HepG2 (cell line): ENCODE measurements around the gene TBL2. TPM values are rescaled to one million over a fixed set of nuclear protein-coding genes. Genes with fewer than 3 reads are reported as not detected.

Experiments used
- GATAD1 ChIP-seq: IDR thresholded peaks from 2 replicates; pipeline ENCODE4 v1.6.1; 2016; ENCODE audit warnings: missing genetic modification reagents, missing compliant biosample characterization
- HOXA9 ChIP-seq: sonication (generic); formaldehyde crosslinking; IDR thresholded peaks from 2 replicates; pipeline ENCODE4 v1.8.1; 2022; ENCODE audit warnings: missing genetic modification reagents, mild to moderate bottlenecking, moderate library complexity, borderline replicate concordance
- HOXD1 ChIP-seq: sonication (generic); formaldehyde crosslinking; IDR thresholded peaks from 2 replicates; pipeline ENCODE4 v1.5.0; 2020; ENCODE audit warnings: missing genetic modification reagents
- MAZ ChIP-seq, 2 experiments: sonication (generic) in 1 of 2; formaldehyde crosslinking in 1 of 2; IDR thresholded peaks; 2 replicates each; pipeline versions ENCODE4 v1.5.0 to v1.6.1; 2012 to 2020; ENCODE audit warnings: low read depth in 2 of 2, mild to moderate bottlenecking in 2 of 2, borderline replicate concordance in 1 of 2, improper control_type of control experiment in 1 of 2, low read length in 1 of 2, missing genetic modification reagents in 1 of 2, moderate library complexity in 1 of 2
- MXD4 ChIP-seq: IDR thresholded peaks from 2 replicates; pipeline ENCODE4 v1.6.1; 2016; ENCODE audit warnings: mild to moderate bottlenecking, missing biosample characterization, missing genetic modification reagents
- NBN ChIP-seq: fragments of 450-650 bp; conservative IDR thresholded peaks from 2 replicates; pipeline ENCODE4 v1.6.1; 2017
- NR2C2 ChIP-seq: sonication (generic); formaldehyde crosslinking; IDR thresholded peaks from 2 replicates; pipeline ENCODE4 v1.4.0; 2020; ENCODE audit warnings: missing genetic modification reagents, mild to moderate bottlenecking, moderate library complexity, borderline replicate concordance
- ONECUT2 ChIP-seq: sonication (generic); formaldehyde crosslinking; IDR thresholded peaks from 2 replicates; pipeline ENCODE4 v1.4.0; 2020; ENCODE audit warnings: missing genetic modification reagents
- PHF20 ChIP-seq: sonication (generic); formaldehyde crosslinking; IDR thresholded peaks from 2 replicates; pipeline ENCODE4 v1.5.0; 2020; ENCODE audit warnings: mild to moderate bottlenecking, missing genetic modification reagents
- RAD51 ChIP-seq: fragments of 450-650 bp; IDR thresholded peaks from 2 replicates; pipeline ENCODE4 v1.6.1; 2016; ENCODE audit warnings: borderline replicate concordance
- SETDB1 ChIP-seq: sonication (generic); formaldehyde crosslinking; IDR thresholded peaks from 2 replicates; pipeline ENCODE4 v1.5.1; 2020; ENCODE audit warnings: missing genetic modification reagents, mild to moderate bottlenecking, borderline replicate concordance
- SIN3A ChIP-seq: IDR thresholded peaks from 2 replicates; pipeline ENCODE4 v1.6.1; 2011; ENCODE audit warnings: low read depth, mild to moderate bottlenecking, control low read depth, low read length, borderline replicate concordance
- SIX1 ChIP-seq: sonication (generic); formaldehyde crosslinking; IDR thresholded peaks from 2 replicates; pipeline ENCODE4 v1.4.0; 2020; ENCODE audit warnings: missing genetic modification reagents, borderline replicate concordance
- SMAD3 ChIP-seq: sonication (generic); formaldehyde crosslinking; IDR thresholded peaks from 2 replicates; pipeline ENCODE4 v1.4.0; 2020; ENCODE audit warnings: missing genetic modification reagents
- SMC3 ChIP-seq: IDR thresholded peaks from 2 replicates; pipeline ENCODE4 v1.6.1; 2011; ENCODE audit warnings: low read length, improper control_type of control experiment
- TAF1 ChIP-seq: sonication (generic); formaldehyde crosslinking; IDR thresholded peaks from 2 replicates; pipeline ENCODE4 v1.4.0; 2020; ENCODE audit warnings: missing genetic modification reagents
- TRIM24 ChIP-seq: sonication (generic); formaldehyde crosslinking; IDR thresholded peaks from 2 replicates; pipeline ENCODE4 v1.8.0; 2022; ENCODE audit warnings: mild to moderate bottlenecking, missing genetic modification reagents
- ZNF234 ChIP-seq: sonication (generic); formaldehyde crosslinking; conservative IDR thresholded peaks from 2 replicates; pipeline ENCODE4 v1.5.1; 2020; ENCODE audit warnings: mild to moderate bottlenecking, missing genetic modification reagents
- ZNF235 ChIP-seq: sonication (generic); formaldehyde crosslinking; IDR thresholded peaks from 2 replicates; pipeline ENCODE4 v1.8.1; 2023; ENCODE audit warnings: mild to moderate bottlenecking, missing genetic modification reagents, borderline replicate concordance
- ZNF777 ChIP-seq: sonication (generic); formaldehyde crosslinking; IDR thresholded peaks from 2 replicates; pipeline ENCODE4 v1.4.0; 2020; ENCODE audit warnings: missing genetic modification reagents
- ZNF83 ChIP-seq: sonication (generic); formaldehyde crosslinking; IDR thresholded peaks from 2 replicates; pipeline ENCODE4 v1.4.0; 2020; ENCODE audit warnings: missing genetic modification reagents, mild to moderate bottlenecking, borderline replicate concordance
- ZNF850 ChIP-seq: sonication (generic); formaldehyde crosslinking; conservative IDR thresholded peaks from 2 replicates; pipeline ENCODE4 v1.9.0; 2021; ENCODE audit warnings: mild to moderate bottlenecking, missing genetic modification reagents
- ZSCAN25 ChIP-seq: sonication (generic); formaldehyde crosslinking; IDR thresholded peaks from 2 replicates; pipeline ENCODE4 v1.8.0; 2022; ENCODE audit warnings: mild to moderate bottlenecking, missing genetic modification reagents
- ZSCAN30 ChIP-seq: sonication (generic); formaldehyde crosslinking; IDR thresholded peaks from 2 replicates; pipeline ENCODE4 v1.5.0; 2020; ENCODE audit warnings: mild to moderate bottlenecking, missing genetic modification reagents
- polyA plus RNA-seq, 8 experiments: library from polyadenylated mRNA; depleted of rRNA in 3 of 8; stranded (reverse) in 7 of 8; unstranded in 1 of 8; fragments of >200 nt; fragmentation: Illumina TruSeq in 4 of 8; extraction: Trizol in 4 of 8; gene quantifications; 2 replicates each; pipeline versions ENCODE4 v1.2.1 to v1.2.3, GENCODE V29; 2011 to 2016; ENCODE audit warnings: low read depth in 4 of 8, missing spikeins in 1 of 8, mixed read lengths in 1 of 8; ENCODE audit not compliant: insufficient read depth in 1 of 8
- total RNA-seq, 5 experiments: library from RNA; depleted of rRNA; stranded (reverse); fragments of >200 nt; fragmentation: Illumina TruSeq; extraction: Trizol; gene quantifications; 2 replicates each; pipeline ENCODE4 v1.2.3, GENCODE V29; 2016; ENCODE audit warnings: low read depth in 1 of 5
- TF ChIP-seq, protein P1 (sequence below): sonication (generic); formaldehyde crosslinking; IDR thresholded peaks from 2 replicates; pipeline ENCODE4 v1.9.0; 2022; ENCODE audit warnings: low read depth, missing genetic modification reagents
- TF ChIP-seq, protein P2 (sequence below): sonication (generic); formaldehyde crosslinking; IDR thresholded peaks from 2 replicates; pipeline ENCODE4 v1.4.0; 2020; ENCODE audit warnings: missing genetic modification reagents; ENCODE audit errors: not compliant biosample characterization
- TF ChIP-seq, protein P3 (sequence below): sonication (generic); formaldehyde crosslinking; IDR thresholded peaks from 2 replicates; pipeline ENCODE4 v1.4.0; 2020; ENCODE audit warnings: mild to moderate bottlenecking, low read depth, missing genetic modification reagents

The TBL2 gene
- total and polyA plus RNA-seq, 2 of the 13 experiments (the other 11 are each of a cell fraction or from before 2014, with no cell fraction given), result 43.4 to 47.2 TPM

DNA sequence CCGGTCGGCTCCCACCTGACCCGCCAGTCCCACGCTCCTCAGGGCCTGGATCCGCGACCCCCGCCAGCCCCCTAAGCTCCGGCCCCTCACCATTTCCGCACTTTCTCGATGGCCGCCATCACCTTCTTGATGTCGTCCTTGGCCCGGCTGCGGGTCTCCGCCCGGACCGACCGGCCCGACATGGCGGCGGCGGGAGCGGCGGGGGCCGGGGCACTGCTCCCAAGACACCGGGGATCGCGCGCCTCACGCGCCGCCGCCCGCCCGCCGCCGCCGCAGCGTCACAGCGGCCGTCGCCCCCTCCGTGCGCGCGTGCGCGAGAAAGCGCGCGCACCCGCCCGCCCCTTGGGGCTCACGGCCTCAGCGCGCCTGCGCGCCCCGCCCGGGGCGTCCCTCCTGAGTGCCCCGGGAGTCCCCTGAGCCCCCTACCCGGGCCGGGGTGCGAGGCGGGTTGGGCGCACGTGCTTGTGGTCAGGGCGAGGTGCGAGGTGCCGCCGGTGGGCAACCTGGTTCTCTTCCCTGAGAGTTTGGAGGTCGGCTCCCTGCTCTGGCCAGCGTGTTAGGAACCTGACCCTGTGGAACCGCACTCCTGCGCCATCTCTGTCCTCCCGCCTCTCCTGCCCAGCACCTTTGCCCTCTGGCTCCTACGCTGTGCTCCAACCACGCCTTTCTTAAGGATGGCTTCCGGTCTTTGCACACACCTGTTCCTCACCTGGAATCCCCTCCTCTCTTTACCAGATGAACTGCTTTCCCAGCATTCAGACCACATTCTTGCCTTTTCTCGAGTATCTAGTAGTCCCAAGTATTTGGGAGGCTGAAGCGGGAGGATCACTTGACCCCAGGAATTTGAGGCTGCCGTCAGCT, 20.8 kb downstream of the TBL2 start, which contains the start of gene BCL7B (continued):
- no peak for TF ChIP-seq ZNF850 (CRISPR knock-in tag)
- peak; percentile 36; the same call in 1 of the 2 replicates for TF ChIP-seq TAF1 (CRISPR knock-in tag)
- TF ChIP-seq ZSCAN30, result 0 out of 2 replicates have a peak, but pooled peaks have one; percentile 70
- TF ChIP-seq PHF20 (CRISPR knock-in tag), result 0 out of 2 replicates have a peak, but pooled peaks have one; percentile 13
- peak; percentile 71; the same call in 1 of the 2 replicates for TF ChIP-seq HOXA9 (CRISPR knock-in tag)
- no peak for TF ChIP-seq MXD4 (CRISPR knock-in tag)
- no peak for TF ChIP-seq SMC3
- TF ChIP-seq SMAD3 (CRISPR knock-in tag), result no peak
- TF ChIP-seq SIN3A, result no peak
- TF ChIP-seq HOXD1 (CRISPR knock-in tag), result peak; percentile 79; the same call in 1 of the 2 replicates
- TF ChIP-seq SIX1 (CRISPR knock-in tag), result no peak
- TF ChIP-seq, protein P1, sequence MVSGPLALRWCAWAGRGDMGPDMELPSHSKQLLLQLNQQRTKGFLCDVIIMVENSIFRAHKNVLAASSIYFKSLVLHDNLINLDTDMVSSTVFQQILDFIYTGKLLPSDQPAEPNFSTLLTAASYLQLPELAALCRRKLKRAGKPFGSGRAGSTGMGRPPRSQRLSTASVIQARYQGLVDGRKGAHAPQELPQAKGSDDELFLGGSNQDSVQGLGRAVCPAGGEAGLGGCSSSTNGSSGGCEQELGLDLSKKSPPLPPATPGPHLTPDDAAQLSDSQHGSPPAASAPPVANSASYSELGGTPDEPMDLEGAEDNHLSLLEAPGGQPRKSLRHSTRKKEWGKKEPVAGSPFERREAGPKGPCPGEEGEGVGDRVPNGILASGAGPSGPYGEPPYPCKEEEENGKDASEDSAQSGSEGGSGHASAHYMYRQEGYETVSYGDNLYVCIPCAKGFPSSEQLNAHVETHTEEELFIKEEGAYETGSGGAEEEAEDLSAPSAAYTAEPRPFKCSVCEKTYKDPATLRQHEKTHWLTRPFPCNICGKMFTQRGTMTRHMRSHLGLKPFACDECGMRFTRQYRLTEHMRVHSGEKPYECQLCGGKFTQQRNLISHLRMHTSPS, result peak; percentile 60; the same call in 1 of the 2 replicates
- TF ChIP-seq ONECUT2 (CRISPR knock-in tag), result no peak; the same call in none of the 2 replicates
- TF ChIP-seq TRIM24, result no peak
- peak; percentile 32; the same call in 1 of the 2 replicates for TF ChIP-seq MAZ (IDR thresholded peaks at IDR 0.05; ENCODE audit: borderline replicate concordance, low read depth, low read length)
- peak; percentile 93 for TF ChIP-seq MAZ (CRISPR knock-in tag; IDR thresholded peaks at IDR 0.05; ENCODE audit: low read depth)
- TF ChIP-seq RAD51, result no peak
- no peak for TF ChIP-seq SETDB1 (CRISPR knock-in tag)
- TF ChIP-seq, protein P2, sequence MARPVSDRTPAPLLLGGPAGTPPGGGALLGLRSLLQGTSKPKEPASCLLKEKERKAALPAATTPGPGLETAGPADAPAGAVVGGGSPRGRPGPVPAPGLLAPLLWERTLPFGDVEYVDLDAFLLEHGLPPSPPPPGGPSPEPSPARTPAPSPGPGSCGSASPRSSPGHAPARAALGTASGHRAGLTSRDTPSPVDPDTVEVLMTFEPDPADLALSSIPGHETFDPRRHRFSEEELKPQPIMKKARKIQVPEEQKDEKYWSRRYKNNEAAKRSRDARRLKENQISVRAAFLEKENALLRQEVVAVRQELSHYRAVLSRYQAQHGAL (CRISPR knock-in tag), result peak; percentile 89
- TF ChIP-seq NBN, result no peak
- peak; percentile 63 for TF ChIP-seq ZNF777
- TF ChIP-seq NR2C2 (CRISPR knock-in tag), result peak; percentile 92
- TF ChIP-seq, protein P3, sequence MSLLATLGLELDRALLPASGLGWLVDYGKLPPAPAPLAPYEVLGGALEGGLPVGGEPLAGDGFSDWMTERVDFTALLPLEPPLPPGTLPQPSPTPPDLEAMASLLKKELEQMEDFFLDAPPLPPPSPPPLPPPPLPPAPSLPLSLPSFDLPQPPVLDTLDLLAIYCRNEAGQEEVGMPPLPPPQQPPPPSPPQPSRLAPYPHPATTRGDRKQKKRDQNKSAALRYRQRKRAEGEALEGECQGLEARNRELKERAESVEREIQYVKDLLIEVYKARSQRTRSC, result peak; percentile 89; the same call in 1 of the 2 replicates
- peak; percentile 75 for TF ChIP-seq ZNF234 (CRISPR knock-in tag)
- TF ChIP-seq ZNF235 (CRISPR knock-in tag), result 0 out of 2 replicates have a peak, but pooled peaks have one; percentile 60
- TF ChIP-seq ZSCAN25 (CRISPR knock-in tag), result peak; percentile 76; the same call in 1 of the 2 replicates
- TF ChIP-seq ZNF83 (CRISPR knock-in tag), result no peak
- TF ChIP-seq GATAD1 (CRISPR knock-in tag), result no peak; the same call in 1 of the 2 replicates
